Inferior parietal cortex (tissue), 1 donor: Measurements from ENCODE around the gene ZNF648.
"Not testable (repeated sequence)": the region's sequence is repeated elsewhere in the genome, so short reads cannot be mapped to it uniquely, and the experiment has no call there.

Experiments
- DNase-seq: peaks from one replicate; pipeline ENCODE4 v3.0.0-alpha.2; 2016; ENCODE audit errors: extremely low spot score

Gene ZNF648

DNA sequence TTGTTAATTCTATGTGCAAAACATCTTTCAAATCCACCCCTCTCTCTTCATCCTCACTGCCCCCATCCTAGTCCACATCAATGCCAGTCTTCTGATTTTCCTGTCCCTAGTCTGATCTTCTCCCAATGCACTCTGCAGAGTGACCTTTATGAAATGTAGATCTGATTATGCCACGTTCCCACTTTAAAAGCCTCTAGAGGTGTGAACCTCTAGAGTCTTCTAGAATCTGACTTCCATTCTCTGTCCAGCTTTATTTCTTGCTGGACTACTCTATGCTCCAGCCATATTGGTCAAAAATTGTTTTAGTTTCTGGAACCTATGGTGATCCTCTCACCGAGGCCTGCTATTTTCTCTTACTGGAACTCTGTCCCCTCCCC, 32.5 kb downstream of the ZNF648 start:
- DNase-seq = no peak

DNA sequence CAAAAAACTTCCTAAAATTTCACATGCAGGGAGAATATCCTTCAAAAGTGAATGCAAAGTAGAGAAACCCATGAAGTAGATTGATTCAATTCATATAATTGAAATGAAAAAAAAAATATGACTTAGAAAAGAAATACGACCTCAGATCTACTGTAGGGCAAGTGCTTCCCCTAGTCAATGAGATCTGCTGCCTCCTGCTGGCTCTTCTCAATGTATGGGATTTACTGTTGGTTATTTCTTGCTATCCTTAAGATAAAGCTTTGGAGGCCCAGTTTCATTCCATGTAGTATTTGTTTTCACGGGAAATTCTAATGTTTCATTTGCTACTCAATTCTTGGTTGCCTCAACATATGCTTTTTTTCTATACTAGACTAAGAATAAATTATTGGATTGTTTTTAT, 46.2 kb downstream of the ZNF648 start:
- no peak for DNase-seq

DNA sequence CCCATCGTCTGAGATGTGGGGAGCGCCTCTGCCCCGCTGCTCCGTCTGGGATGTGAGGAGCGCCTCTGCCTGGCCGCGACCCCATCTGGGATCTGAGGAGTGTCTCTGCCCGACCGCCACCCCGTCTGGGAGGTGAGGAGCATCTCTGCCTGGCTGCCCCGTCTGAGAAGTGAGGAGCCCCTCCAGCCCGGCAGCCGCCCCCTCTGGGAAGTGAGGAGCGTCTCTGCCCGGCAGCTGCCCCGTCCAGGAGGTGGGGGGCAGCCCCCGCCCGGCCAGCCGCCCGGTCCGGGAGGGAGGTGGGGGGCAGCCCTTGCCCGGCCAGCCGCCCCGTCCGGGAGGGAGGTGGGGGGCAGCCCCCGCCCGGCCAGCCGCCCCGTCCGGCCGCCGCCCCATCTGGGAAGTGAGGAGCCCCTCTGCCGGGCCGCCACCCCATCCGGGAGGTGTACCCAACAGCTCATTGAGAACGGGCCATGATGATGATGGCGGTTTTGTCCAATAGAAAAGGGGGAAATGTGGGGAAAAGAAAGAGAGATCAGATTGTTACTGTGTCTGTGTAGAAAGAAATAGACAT, 50.6 kb downstream of the ZNF648 start:
- not testable (repeated sequence) for DNase-seq

DNA sequence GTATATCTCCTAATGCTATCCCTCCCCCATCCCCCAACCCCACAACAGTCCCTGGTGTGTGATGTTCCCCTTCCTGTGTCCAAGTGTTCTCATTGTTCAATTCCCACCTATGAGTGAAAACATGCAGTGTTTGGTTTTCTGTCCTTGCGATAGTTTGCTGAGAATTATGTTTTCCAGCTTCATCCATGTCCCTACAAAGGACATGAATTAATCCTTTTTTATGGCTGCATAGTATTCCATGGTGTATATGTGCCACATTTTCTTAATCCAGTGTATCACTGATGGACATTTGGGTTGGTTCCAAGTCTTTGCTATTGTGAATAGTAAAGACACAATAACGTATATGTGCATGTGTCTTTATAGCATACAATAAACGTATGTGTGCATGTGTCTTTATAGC, 56.1 kb downstream of the ZNF648 start:
- not testable (repeated sequence) for DNase-seq

DNA sequence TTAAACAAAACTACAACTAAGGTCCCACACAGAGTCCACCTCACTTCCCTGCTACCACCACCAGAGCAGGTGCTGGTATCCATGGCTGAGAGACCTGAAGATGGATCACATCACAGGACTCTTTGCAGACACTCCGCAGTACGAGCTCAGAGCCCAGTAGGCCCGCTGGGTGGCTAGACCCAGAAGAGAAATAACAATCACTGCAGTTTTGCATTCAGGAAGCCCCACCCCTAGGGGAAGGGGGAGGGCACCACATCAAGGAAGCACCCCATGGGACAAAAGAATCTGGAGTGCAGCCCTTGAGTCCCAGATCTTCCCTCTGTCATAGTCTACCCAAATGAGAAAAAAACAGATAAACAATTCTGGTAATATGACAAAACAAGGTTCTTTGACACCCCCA, 56.9 kb downstream of the ZNF648 start:
- DNase-seq = no peak
